HCT116 (cell line): ENCODE measurements around the gene NHP2. TPM values are rescaled to one million over a fixed set of nuclear protein-coding genes. Genes with fewer than 3 reads are reported as not detected.

Source experiments
- ATAC-seq: fragments of 200-7000 bp; cut with Tn5 transposase; 2 replicates; pipeline ENCODE4 v1.9.1; 2020; ENCODE audit warnings: mild to moderate bottlenecking, moderate library complexity
- BruUV-seq: library from RNA; stranded (reverse); fragments of 400-500 nt; replicated peaks from 2 replicates; lab custom pipeline; 2021; lab: Mats Ljungman, UMichigan
- CTCF ChIA-PET: fragments of 300-600 bp; sonication (Branson Sonifier 250); formaldehyde crosslinking; loops from one replicate; lab custom pipeline; 2021; ENCODE audit warnings: antibody characterized with exemption; lab: Charles Lee
- POLR2A ChIA-PET: fragments of 300-600, 350-600 bp; sonication (Branson Sonifier 250); formaldehyde crosslinking; loops from one replicate; lab custom pipeline; 2021; ENCODE audit warnings: antibody characterized with exemption; lab: Charles Lee
- RAD21 ChIA-PET, 2 experiments: fragments of 300-600 bp; sonication (Branson Sonifier 250); formaldehyde crosslinking; loops; one replicate each; lab custom pipeline; 2023; ENCODE audit warnings: low total read pairs in 2 of 2; ENCODE audit not compliant: uncharacterized antibody in 2 of 2, unreplicated experiment in 2 of 2, low non-redundant PET in 1 of 2; lab: Charles Lee
- DNase-seq: peaks from one replicate; pipeline ENCODE4 v3.0.0-alpha.2; 2010; ENCODE audit warnings: low read depth, low spot score
- H2AFZ ChIP-seq: fragments of 200-600 bp; shearing (Covaris generic), sonication (generic); 2 replicates; pipeline ENCODE4 v1.6.1; 2017; ENCODE audit warnings: low read depth, mixed run types, mixed read lengths, antibody characterized with exemption, low read length; ENCODE audit not compliant: poor library complexity, severe bottlenecking
- H3K27ac ChIP-seq: 2 replicates; pipeline ENCODE4 v1.5.1; 2012; ENCODE audit warnings: low read depth, low read length
- H3K27me3 ChIP-seq: fragments of 200-600 bp; sonication (generic); 2 replicates; pipeline ENCODE4 v1.6.1; 2016; ENCODE audit warnings: mixed run types, low read length, mixed read lengths; ENCODE audit not compliant: insufficient read depth
- H3K36me3 ChIP-seq, 2 experiments: fragments of 200-500 bp in 1 of 2; fragments of 200-600 bp in 1 of 2; sonication (Bioruptor generic) in 1 of 2; sonication (generic) in 1 of 2; 2 replicates each; pipeline versions ENCODE4 v1.5.1 to v1.6.1; 2014 to 2016; ENCODE audit warnings: low read length in 2 of 2, inconsistent platforms in 1 of 2, mixed read lengths in 1 of 2, mixed run types in 1 of 2; ENCODE audit not compliant: insufficient read depth in 2 of 2, control insufficient read depth in 1 of 2
- H3K4me1 ChIP-seq, 2 experiments: fragments of 200-600 bp in 1 of 2; sonication (generic) in 1 of 2; 2 replicates each; pipeline versions ENCODE4 v1.5.1 to v1.6.1; 2012 to 2017; ENCODE audit warnings: low read length in 2 of 2, inconsistent platforms in 1 of 2, mild to moderate bottlenecking in 1 of 2, mixed read lengths in 1 of 2, mixed run types in 1 of 2, moderate library complexity in 1 of 2; ENCODE audit not compliant: insufficient read depth in 2 of 2, control insufficient read depth in 1 of 2
- H3K4me2 ChIP-seq: fragments of 200-600 bp; sonication (generic); 2 replicates; pipeline ENCODE4 v1.6.1; 2017; ENCODE audit warnings: mixed run types, low read length, mixed read lengths
- H3K4me3 ChIP-seq, 2 experiments: fragments of 200-600 bp in 1 of 2; sonication (generic) in 1 of 2; replicated peaks in 1 of 2; 2 replicates each; pipeline ENCODE4 v1.5.1; 2011 to 2016; ENCODE audit warnings: low read length in 2 of 2, control low read depth in 1 of 2, low read depth in 1 of 2, mild to moderate bottlenecking in 1 of 2, mixed read lengths in 1 of 2, mixed run types in 1 of 2
- H3K79me2 ChIP-seq: fragments of 200-600 bp; sonication (generic); 2 replicates; pipeline ENCODE4 v1.6.1; 2017; ENCODE audit warnings: mild to moderate bottlenecking, mixed run types, low read length, moderate library complexity, mixed read lengths; ENCODE audit not compliant: insufficient read depth
- H3K9ac ChIP-seq: fragments of 200-600 bp; sonication (generic); 2 replicates; pipeline ENCODE4 v1.6.1; 2016; ENCODE audit warnings: low read length, mixed read lengths
- H3K9me2 ChIP-seq: fragments of 200-600 bp; sonication (generic), shearing (Covaris generic); 2 replicates; pipeline ENCODE4 v1.6.1; 2017; ENCODE audit warnings: mixed run types, mild to moderate bottlenecking, moderate library complexity; ENCODE audit not compliant: insufficient read depth
- H3K9me3 ChIP-seq, 2 experiments: fragments of 200-500 bp in 1 of 2; fragments of 200-600 bp in 1 of 2; sonication (Bioruptor generic) in 1 of 2; sonication (generic) in 1 of 2; 2 replicates each; pipeline ENCODE4 v1.6.1; 2014 to 2017; ENCODE audit warnings: low read length in 2 of 2, mixed read lengths in 2 of 2, inconsistent platforms in 1 of 2, low read depth in 1 of 2, mild to moderate bottlenecking in 1 of 2, mixed run types in 1 of 2, moderate library complexity in 1 of 2; ENCODE audit not compliant: control insufficient read depth in 1 of 2, insufficient read depth in 1 of 2
- H4K20me1 ChIP-seq: fragments of 200-600 bp; sonication (generic), shearing (Covaris generic); 2 replicates; pipeline ENCODE4 v1.6.1; 2017; ENCODE audit warnings: mixed run types, mild to moderate bottlenecking, moderate library complexity; ENCODE audit not compliant: insufficient read depth
- CBX3 ChIP-seq: IDR thresholded peaks from 2 replicates; pipeline ENCODE4 v1.6.1; 2012; ENCODE audit warnings: low read depth
- CEBPB ChIP-seq: IDR thresholded peaks from 2 replicates; pipeline ENCODE4 v1.6.1; 2012; ENCODE audit warnings: low read depth
- ELF1 ChIP-seq: IDR thresholded peaks from 2 replicates; pipeline ENCODE4 v1.6.1; 2012; ENCODE audit warnings: low read depth, borderline replicate concordance
- EZH2 ChIP-seq: fragments of 200-600 bp; sonication (generic); IDR thresholded peaks from 2 replicates; pipeline ENCODE4 v1.6.1; 2017; ENCODE audit warnings: antibody characterized with exemption, mixed run types
- EZH2phosphoT487 ChIP-seq: fragments of 200-600 bp; IDR thresholded peaks from 2 replicates; pipeline ENCODE4 v1.6.1; 2018; ENCODE audit warnings: antibody characterized with exemption, borderline replicate concordance
- JUND ChIP-seq: IDR thresholded peaks from 2 replicates; pipeline ENCODE4 v1.6.1; 2012
- POLR2AphosphoS5 ChIP-seq: IDR thresholded peaks from 2 replicates; pipeline ENCODE4 v1.6.1; 2011; ENCODE audit warnings: mild to moderate bottlenecking, low read depth, low read length, moderate library complexity
- SIN3A ChIP-seq: IDR thresholded peaks from 2 replicates; pipeline ENCODE4 v1.6.1; 2012; ENCODE audit warnings: low read depth
- SP1 ChIP-seq: IDR thresholded peaks from 2 replicates; pipeline ENCODE4 v1.6.1; 2012; ENCODE audit warnings: low read depth
- SRF ChIP-seq: IDR thresholded peaks from 2 replicates; pipeline ENCODE4 v1.6.1; 2012; ENCODE audit warnings: low read depth
- YY1 ChIP-seq: IDR thresholded peaks from 2 replicates; pipeline ENCODE4 v1.6.1; 2011; ENCODE audit warnings: low read length, low read depth, moderate library complexity, mild to moderate bottlenecking; ENCODE audit not compliant: insufficient replicate concordance; ENCODE audit errors: extremely low read depth
- ZFX ChIP-seq: fragments of 450-650 bp; IDR thresholded peaks from 2 replicates; pipeline ENCODE4 v1.6.1; 2017
- intact Hi-C: fragments of 100-400 bp; cut with micrococcal nuclease; formaldehyde crosslinking; loops from 2 replicates; pipeline ENCODE4 v1.10.0; 2022
- total RNA-seq: library from RNA; stranded (reverse); gene quantifications from one replicate; pipeline ENCODE4 v1.2.1, GENCODE V29; 2021; ENCODE audit not compliant: unreplicated experiment
- TF ChIP-seq, protein P1 (sequence below): IDR thresholded peaks from 2 replicates; pipeline ENCODE4 v1.6.1; 2011; ENCODE audit warnings: mild to moderate bottlenecking, low read length, moderate library complexity; ENCODE audit not compliant: insufficient replicate concordance; ENCODE audit errors: extremely low read depth
- TF ChIP-seq, protein P2 (sequence below): IDR thresholded peaks from 2 replicates; pipeline ENCODE4 v1.6.1; 2012
- TF ChIP-seq, protein P3 (sequence below): IDR thresholded peaks from 2 replicates; pipeline ENCODE4 v1.6.1; 2012
- TF ChIP-seq, protein P4 (sequence below), 3 experiments: fragments of 200-600 bp in 1 of 3; sonication (generic) in 1 of 3; IDR thresholded peaks in 2 of 3; conservative IDR thresholded peaks in 1 of 3; 2 replicates each; pipeline ENCODE4 v1.5.1; 2012 to 2017; ENCODE audit warnings: low read depth in 2 of 3, low read length in 2 of 3, antibody characterized with exemption in 1 of 3, borderline replicate concordance in 1 of 3, control low read depth in 1 of 3, mild to moderate bottlenecking in 1 of 3, mixed read lengths in 1 of 3, mixed run types in 1 of 3, moderate library complexity in 1 of 3; ENCODE audit not compliant: insufficient read depth in 1 of 3
- TF ChIP-seq, protein P5 (sequence below): IDR thresholded peaks from 2 replicates; pipeline ENCODE4 v1.6.1; 2012; ENCODE audit warnings: low read depth

NHP2 gene
- total RNA-seq, 1 experiment from 2014 or later: 260 TPM

DNA sequence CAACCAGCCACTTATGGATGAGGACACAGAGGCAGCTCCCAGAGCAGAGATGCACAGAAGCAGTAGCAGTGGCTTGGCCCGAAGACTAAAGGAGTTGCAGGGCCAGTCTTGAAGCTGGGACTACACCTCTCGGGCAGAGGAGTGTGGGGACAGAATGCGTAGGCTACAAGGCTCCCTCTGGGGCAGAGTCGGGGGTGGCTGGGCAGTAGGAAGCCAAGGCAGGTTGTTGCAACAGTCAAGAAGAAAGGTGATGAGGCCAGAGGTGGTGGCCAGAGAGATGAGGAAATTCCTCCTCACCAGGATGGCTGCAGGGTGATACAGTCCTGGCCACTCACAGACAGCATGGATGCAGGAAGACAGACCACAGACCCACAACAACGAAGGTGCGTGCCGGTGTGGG, 45.2 kb downstream of the NHP2 start:
- ATAC-seq: no peak
- H2AFZ ChIP-seq: no peak overlapping the region
- intact Hi-C loops: no loop called here
- ChIA-PET POLR2A (no interaction called here), RAD21 (no interaction called here), CTCF (no interaction called here)
- H3K9me3 ChIP-seq: no peaks in the 10 kb centered on the region
- no peak overlapping the region for H3K27ac ChIP-seq
- H3K4me3 ChIP-seq: no peak overlapping the region
- H3K9ac ChIP-seq: no peak overlapping the region
- H3K36me3 ChIP-seq: no peaks in the 10 kb centered on the region
- no peak overlapping the region for H3K4me2 ChIP-seq
- no TSS peak for BruUV-seq
- H4K20me1 ChIP-seq: no peaks in the 10 kb centered on the region
- no peak for DNase-seq
- H3K4me1 ChIP-seq: peaks cover 12 to 15% of the 10 kb centered on the region in 2 experiments
- H3K9me2 ChIP-seq: no peaks in the 10 kb centered on the region
- TF ChIP-seq ELF1 (no peak), YY1 (no peak), ZFX (no peak), CEBPB (no peak), SIN3A (no peak), SRF (no peak), JUND (no peak), EZH2 (no peak), EZH2phosphoT487 (no peak), CBX3 (no peak), SP1 (no peak), POLR2AphosphoS5 (no peak)
- TF ChIP-seq, protein P1, sequence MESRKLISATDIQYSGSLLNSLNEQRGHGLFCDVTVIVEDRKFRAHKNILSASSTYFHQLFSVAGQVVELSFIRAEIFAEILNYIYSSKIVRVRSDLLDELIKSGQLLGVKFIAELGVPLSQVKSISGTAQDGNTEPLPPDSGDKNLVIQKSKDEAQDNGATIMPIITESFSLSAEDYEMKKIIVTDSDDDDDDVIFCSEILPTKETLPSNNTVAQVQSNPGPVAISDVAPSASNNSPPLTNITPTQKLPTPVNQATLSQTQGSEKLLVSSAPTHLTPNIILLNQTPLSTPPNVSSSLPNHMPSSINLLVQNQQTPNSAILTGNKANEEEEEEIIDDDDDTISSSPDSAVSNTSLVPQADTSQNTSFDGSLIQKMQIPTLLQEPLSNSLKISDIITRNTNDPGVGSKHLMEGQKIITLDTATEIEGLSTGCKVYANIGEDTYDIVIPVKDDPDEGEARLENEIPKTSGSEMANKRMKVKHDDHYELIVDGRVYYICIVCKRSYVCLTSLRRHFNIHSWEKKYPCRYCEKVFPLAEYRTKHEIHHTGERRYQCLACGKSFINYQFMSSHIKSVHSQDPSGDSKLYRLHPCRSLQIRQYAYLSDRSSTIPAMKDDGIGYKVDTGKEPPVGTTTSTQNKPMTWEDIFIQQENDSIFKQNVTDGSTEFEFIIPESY: no peak
- TF ChIP-seq, protein P2, sequence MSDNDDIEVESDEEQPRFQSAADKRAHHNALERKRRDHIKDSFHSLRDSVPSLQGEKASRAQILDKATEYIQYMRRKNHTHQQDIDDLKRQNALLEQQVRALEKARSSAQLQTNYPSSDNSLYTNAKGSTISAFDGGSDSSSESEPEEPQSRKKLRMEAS: no peak
- TF ChIP-seq, protein P3, sequence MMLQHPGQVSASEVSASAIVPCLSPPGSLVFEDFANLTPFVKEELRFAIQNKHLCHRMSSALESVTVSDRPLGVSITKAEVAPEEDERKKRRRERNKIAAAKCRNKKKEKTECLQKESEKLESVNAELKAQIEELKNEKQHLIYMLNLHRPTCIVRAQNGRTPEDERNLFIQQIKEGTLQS: no peak
- TF ChIP-seq, protein P4, sequence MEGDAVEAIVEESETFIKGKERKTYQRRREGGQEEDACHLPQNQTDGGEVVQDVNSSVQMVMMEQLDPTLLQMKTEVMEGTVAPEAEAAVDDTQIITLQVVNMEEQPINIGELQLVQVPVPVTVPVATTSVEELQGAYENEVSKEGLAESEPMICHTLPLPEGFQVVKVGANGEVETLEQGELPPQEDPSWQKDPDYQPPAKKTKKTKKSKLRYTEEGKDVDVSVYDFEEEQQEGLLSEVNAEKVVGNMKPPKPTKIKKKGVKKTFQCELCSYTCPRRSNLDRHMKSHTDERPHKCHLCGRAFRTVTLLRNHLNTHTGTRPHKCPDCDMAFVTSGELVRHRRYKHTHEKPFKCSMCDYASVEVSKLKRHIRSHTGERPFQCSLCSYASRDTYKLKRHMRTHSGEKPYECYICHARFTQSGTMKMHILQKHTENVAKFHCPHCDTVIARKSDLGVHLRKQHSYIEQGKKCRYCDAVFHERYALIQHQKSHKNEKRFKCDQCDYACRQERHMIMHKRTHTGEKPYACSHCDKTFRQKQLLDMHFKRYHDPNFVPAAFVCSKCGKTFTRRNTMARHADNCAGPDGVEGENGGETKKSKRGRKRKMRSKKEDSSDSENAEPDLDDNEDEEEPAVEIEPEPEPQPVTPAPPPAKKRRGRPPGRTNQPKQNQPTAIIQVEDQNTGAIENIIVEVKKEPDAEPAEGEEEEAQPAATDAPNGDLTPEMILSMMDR (IDR thresholded peaks at IDR 0.05 in 2 of 3, conservative IDR thresholded peaks at IDR 0.05 in 1 of 3; ENCODE audit: borderline replicate concordance in 1 of 3, insufficient read depth in 1 of 3, low read depth in 2 of 3, low read length in 2 of 3): no peak
- TF ChIP-seq, protein P5, sequence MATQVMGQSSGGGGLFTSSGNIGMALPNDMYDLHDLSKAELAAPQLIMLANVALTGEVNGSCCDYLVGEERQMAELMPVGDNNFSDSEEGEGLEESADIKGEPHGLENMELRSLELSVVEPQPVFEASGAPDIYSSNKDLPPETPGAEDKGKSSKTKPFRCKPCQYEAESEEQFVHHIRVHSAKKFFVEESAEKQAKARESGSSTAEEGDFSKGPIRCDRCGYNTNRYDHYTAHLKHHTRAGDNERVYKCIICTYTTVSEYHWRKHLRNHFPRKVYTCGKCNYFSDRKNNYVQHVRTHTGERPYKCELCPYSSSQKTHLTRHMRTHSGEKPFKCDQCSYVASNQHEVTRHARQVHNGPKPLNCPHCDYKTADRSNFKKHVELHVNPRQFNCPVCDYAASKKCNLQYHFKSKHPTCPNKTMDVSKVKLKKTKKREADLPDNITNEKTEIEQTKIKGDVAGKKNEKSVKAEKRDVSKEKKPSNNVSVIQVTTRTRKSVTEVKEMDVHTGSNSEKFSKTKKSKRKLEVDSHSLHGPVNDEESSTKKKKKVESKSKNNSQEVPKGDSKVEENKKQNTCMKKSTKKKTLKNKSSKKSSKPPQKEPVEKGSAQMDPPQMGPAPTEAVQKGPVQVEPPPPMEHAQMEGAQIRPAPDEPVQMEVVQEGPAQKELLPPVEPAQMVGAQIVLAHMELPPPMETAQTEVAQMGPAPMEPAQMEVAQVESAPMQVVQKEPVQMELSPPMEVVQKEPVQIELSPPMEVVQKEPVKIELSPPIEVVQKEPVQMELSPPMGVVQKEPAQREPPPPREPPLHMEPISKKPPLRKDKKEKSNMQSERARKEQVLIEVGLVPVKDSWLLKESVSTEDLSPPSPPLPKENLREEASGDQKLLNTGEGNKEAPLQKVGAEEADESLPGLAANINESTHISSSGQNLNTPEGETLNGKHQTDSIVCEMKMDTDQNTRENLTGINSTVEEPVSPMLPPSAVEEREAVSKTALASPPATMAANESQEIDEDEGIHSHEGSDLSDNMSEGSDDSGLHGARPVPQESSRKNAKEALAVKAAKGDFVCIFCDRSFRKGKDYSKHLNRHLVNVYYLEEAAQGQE: no peak
- H3K79me2 ChIP-seq: no peaks in the 10 kb centered on the region
- H3K27me3 ChIP-seq: no peaks in the 10 kb centered on the region
